H1 (cell line): ENCODE data around the gene ERCC6L. TPM values are rescaled to one million over a fixed set of nuclear protein-coding genes. Genes with fewer than 3 reads are reported as not detected.

Source experiments
- CTCF ChIA-PET: fragments of 300-600 bp; sonication (Branson Sonifier 250); formaldehyde crosslinking; loops from one replicate; lab custom pipeline; 2021; ENCODE audit not compliant: partially characterized antibody; lab: Charles Lee
- POLR2A ChIA-PET: fragments of 300-600 bp; sonication (Branson Sonifier 250); formaldehyde crosslinking; loops from one replicate; lab custom pipeline; 2021; ENCODE audit warnings: inconsistent platforms; ENCODE audit not compliant: partially characterized antibody; lab: Charles Lee
- DNase-seq, 2 experiments: peaks; one replicate each; pipeline versions ENCODE4 v3.0.0 to v3.0.0-alpha.2; 2010 to 2022; ENCODE audit warnings: low spot score in 2 of 2, low read depth in 1 of 2, mixed read lengths in 1 of 2
- FAIRE-seq: peaks from 2 replicates; lab custom pipeline; 2011; peaks lifted over from hg19 to GRCh38; lab: Jason Lieb, UNC
- H2AFZ ChIP-seq: 2 replicates; pipeline ENCODE4 v1.8.1; 2012; ENCODE audit warnings: low read length, inconsistent platforms
- H2AK5ac ChIP-seq: 2 replicates; pipeline ENCODE4 v1.6.1; 2013; ENCODE audit warnings: low read depth, low read length
- H2BK120ac ChIP-seq: replicated peaks from 2 replicates; pipeline ENCODE3; 2013; ENCODE audit warnings: low read depth, low read length, inconsistent platforms
- H2BK12ac ChIP-seq: 2 replicates; pipeline ENCODE4 v1.6.1; 2013; ENCODE audit warnings: low read depth, low read length
- H2BK15ac ChIP-seq: 2 replicates; pipeline ENCODE4 v1.6.1; 2013; ENCODE audit warnings: low read length
- H2BK20ac ChIP-seq: 2 replicates; pipeline ENCODE4 v1.6.1; 2013; ENCODE audit warnings: low read length
- H2BK5ac ChIP-seq: 2 replicates; pipeline ENCODE4 v1.6.1; 2013; ENCODE audit warnings: low read depth, low read length
- H3K14ac ChIP-seq: 2 replicates; pipeline ENCODE4 v1.6.1; 2013; ENCODE audit warnings: inconsistent platforms; ENCODE audit not compliant: insufficient read length
- H3K18ac ChIP-seq: 2 replicates; pipeline ENCODE4 v1.6.1; 2013; ENCODE audit warnings: low read length; ENCODE audit errors: extremely low read depth
- H3K23ac ChIP-seq: 2 replicates; pipeline ENCODE4 v1.6.1; 2013; ENCODE audit warnings: inconsistent platforms; ENCODE audit not compliant: insufficient read length
- H3K23me2 ChIP-seq: 2 replicates; pipeline ENCODE4 v1.6.1; 2013; ENCODE audit warnings: low read depth, low read length
- H3K27ac ChIP-seq: 2 replicates; pipeline ENCODE4 v1.6.1; 2011; ENCODE audit warnings: low read depth, low read length, inconsistent platforms
- H3K27me3 ChIP-seq, 4 experiments: replicated peaks in 1 of 4; 1 replicate in 1 of 4; 2 replicates in 3 of 4; pipeline versions ENCODE4 v1.6.1 to v1.8.1; 2011 to 2013; ENCODE audit warnings: low read length in 3 of 4, mild to moderate bottlenecking in 3 of 4, inconsistent platforms in 2 of 4, mixed read lengths in 2 of 4, moderate library complexity in 1 of 4; ENCODE audit not compliant: control insufficient read depth in 3 of 4, insufficient read depth in 3 of 4; ENCODE audit errors: extremely low read depth in 1 of 4
- H3K36me3 ChIP-seq, 4 experiments: 2 replicates each; pipeline versions ENCODE4 v1.6.1 to v1.8.1; 2011 to 2013; ENCODE audit warnings: mild to moderate bottlenecking in 4 of 4, low read length in 3 of 4, moderate library complexity in 2 of 4, control low read depth in 1 of 4, inconsistent platforms in 1 of 4; ENCODE audit not compliant: insufficient read depth in 4 of 4, control insufficient read depth in 2 of 4
- H3K4ac ChIP-seq: replicated peaks from 2 replicates; pipeline ENCODE3; 2013; ENCODE audit warnings: low read length, low read depth, mixed read lengths, inconsistent platforms; ENCODE audit not compliant: insufficient read length
- H3K4me1 ChIP-seq, 4 experiments: replicated peaks in 1 of 4; 1 replicate in 1 of 4; 2 replicates in 3 of 4; pipeline versions ENCODE4 v1.6.1 to v1.8.1; 2011 to 2013; ENCODE audit warnings: low read length in 3 of 4, inconsistent platforms in 2 of 4, mixed read lengths in 1 of 4; ENCODE audit not compliant: insufficient read depth in 4 of 4, control insufficient read depth in 3 of 4
- H3K4me2 ChIP-seq, 2 experiments: 2 replicates each; pipeline versions ENCODE4 v1.6.1 to v1.8.1; 2011 to 2013; ENCODE audit warnings: low read depth in 2 of 2, low read length in 2 of 2, control low read depth in 1 of 2, inconsistent platforms in 1 of 2, mild to moderate bottlenecking in 1 of 2; ENCODE audit not compliant: insufficient read depth in 1 of 2
- H3K4me3 ChIP-seq, 4 experiments: fragments of 200-600, 300-600 bp in 1 of 4; sonication (generic), shearing (Covaris generic), sonication (Bioruptor Twin) in 1 of 4; 2 replicates each; pipeline versions ENCODE4 v1.5.1 to v1.8.1; 2011 to 2016; ENCODE audit warnings: low read length in 4 of 4, low read depth in 3 of 4, control low read depth in 2 of 4, inconsistent platforms in 2 of 4, mild to moderate bottlenecking in 2 of 4, mixed read lengths in 1 of 4, moderate library complexity in 1 of 4; ENCODE audit not compliant: insufficient read depth in 2 of 4; ENCODE audit errors: extremely low read depth in 1 of 4
- H3K56ac ChIP-seq: replicated peaks from 2 replicates; pipeline ENCODE3; 2013; ENCODE audit warnings: low read depth, mild to moderate bottlenecking, mixed read lengths, low read length, inconsistent platforms; ENCODE audit not compliant: insufficient read length
- H3K79me1 ChIP-seq: 2 replicates; pipeline ENCODE4 v1.6.1; 2013; ENCODE audit warnings: low read depth, low read length, control low read depth
- H3K79me2 ChIP-seq, 2 experiments: 2 replicates each; pipeline versions ENCODE4 v1.6.1 to v1.8.1; 2012 to 2013; ENCODE audit warnings: low read length in 2 of 2, mild to moderate bottlenecking in 2 of 2, inconsistent platforms in 1 of 2; ENCODE audit not compliant: insufficient read depth in 2 of 2, control insufficient read depth in 1 of 2
- H3K9ac ChIP-seq, 4 experiments: replicated peaks in 1 of 4; 1 replicate in 1 of 4; 2 replicates in 3 of 4; pipeline versions ENCODE4 v1.6.1 to v1.8.1; 2011 to 2013; ENCODE audit warnings: low read depth in 3 of 4, low read length in 3 of 4, control low read depth in 2 of 4, mild to moderate bottlenecking in 2 of 4, moderate library complexity in 2 of 4, inconsistent platforms in 1 of 4; ENCODE audit errors: extremely low read depth in 1 of 4
- H3K9me3 ChIP-seq, 2 experiments: 2 replicates each; pipeline versions ENCODE4 v1.6.1 to v1.8.1; 2012 to 2013; ENCODE audit warnings: mild to moderate bottlenecking in 2 of 2, moderate library complexity in 2 of 2, control low read depth in 1 of 2, inconsistent platforms in 1 of 2, low read depth in 1 of 2, low read length in 1 of 2, mixed read lengths in 1 of 2; ENCODE audit not compliant: insufficient read depth in 2 of 2
- H4K20me1 ChIP-seq, 2 experiments: replicated peaks in 1 of 2; 2 replicates each; pipeline versions ENCODE3 to v1.8.1; 2011 to 2013; ENCODE audit warnings: inconsistent platforms in 2 of 2, low read length in 2 of 2, mild to moderate bottlenecking in 1 of 2; ENCODE audit not compliant: insufficient read depth in 2 of 2, control insufficient read depth in 1 of 2
- H4K5ac ChIP-seq: 2 replicates; pipeline ENCODE4 v1.6.1; 2013; ENCODE audit warnings: low read length, low read depth, mixed read lengths, inconsistent platforms; ENCODE audit not compliant: insufficient read length
- H4K8ac ChIP-seq: 2 replicates; pipeline ENCODE4 v1.8.0; 2013; ENCODE audit warnings: mild to moderate bottlenecking, moderate library complexity, low read length, inconsistent platforms; ENCODE audit not compliant: insufficient read depth; ENCODE audit errors: extremely low read depth
- H4K91ac ChIP-seq: replicated peaks from 2 replicates; pipeline ENCODE3; 2013; ENCODE audit warnings: low read length, mixed read lengths, inconsistent platforms; ENCODE audit not compliant: insufficient read length
- EP300 ChIP-seq, 2 experiments: IDR thresholded peaks; 1 replicate in 1 of 2; 2 replicates in 1 of 2; pipeline ENCODE4 v1.6.1; 2011 to 2012; ENCODE audit warnings: low read depth in 2 of 2, low read length in 2 of 2, mild to moderate bottlenecking in 2 of 2, borderline replicate concordance in 1 of 2, inconsistent platforms in 1 of 2, moderate library complexity in 1 of 2
- WGBS, 2 experiments: shearing (Covaris generic) in 1 of 2; methylation state at CpG; one replicate each; pipeline versions ENCODE4 v1.1.6 to v1.1.7; 2013 to 2015; ENCODE audit warnings: low lambda C conversion rate in 2 of 2, mixed read lengths in 2 of 2, inconsistent platforms in 1 of 2, low coverage in 1 of 2, missing lambda C conversion rate in 1 of 2; ENCODE audit not compliant: insufficient replicate concordance in 2 of 2, insufficient coverage in 1 of 2, insufficient read length in 1 of 2; ENCODE audit errors: extremely low coverage in 1 of 2, missing lambda C conversion rate in 1 of 2; 5-methylcytosine and 5-hydroxymethylcytosine counted together
- polyA plus RNA-seq, 7 experiments: library from polyadenylated mRNA; depleted of rRNA in 3 of 7; stranded (reverse) in 5 of 7; unstranded in 2 of 7; fragments of >200 nt in 5 of 7; fragments of 200-250 nt in 2 of 7; gene quantifications; 1 replicate in 5 of 7; 2 replicates in 1 of 7; 4 replicates in 1 of 7; pipeline versions ENCODE4 v1.2.1 to v1.2.3, GENCODE V29; 2011 to 2013; ENCODE audit warnings: missing spikeins in 2 of 7, mixed read lengths in 2 of 7
- total RNA-seq: library from RNA; stranded (reverse); fragmentation: NEBNext Ultra II Directional; extraction: Animal tissue kit (Norgen Biotek cat#: 25700); gene quantifications from 2 replicates; pipeline ENCODE4 v1.2.1, GENCODE V29; 2021

The ERCC6L gene
- total and polyA plus RNA-seq, 2 of the 8 experiments (the other 6 are each of a cell fraction or from before 2014, with no cell fraction given): 4.0 to 23.9 TPM

GRCh38 chrX:72240976-72241375 lies 2.1 kb upstream of the ERCC6L start:
- no peaks in the 10 kb centered on the region; a peak in 1 of 7 replicates for H3K4me1 ChIP-seq
- H2BK20ac ChIP-seq: no peak overlapping the region
- no peak overlapping the region for H2BK15ac ChIP-seq
- H3K27me3 ChIP-seq: no peaks in the 10 kb centered on the region
- no peak overlapping the region for H4K91ac ChIP-seq
- no peak overlapping the region for H2BK120ac ChIP-seq
- no peak overlapping the region for H3K23ac ChIP-seq
- no peak for TF ChIP-seq EP300 (IDR thresholded peaks at IDR 0.05; ENCODE audit: borderline replicate concordance in 1 of 2, low read depth in 2 of 2, low read length in 2 of 2)
- no peak overlapping the region for H2AFZ ChIP-seq
- no peak overlapping the region for H3K18ac ChIP-seq
- H3K4me3 ChIP-seq: no peak overlapping the region
- peaks cover 0 to 5% (median 0%) of the 10 kb centered on the region in 4 experiments; a peak in 1 of 8 replicates for H3K36me3 ChIP-seq
- ChIA-PET CTCF (interaction anchor here (1.1 to 1.4 kb wide), 4 partner anchors 13 to 211 kb away, joined by 3 to 4 read pairs (median 3); partner anchors contain the start of gene RPS4X), POLR2A (interaction anchor here (0.9 to 5.3 kb wide), 4 partner anchors 11 to 60 kb away, joined by 3 to 27 read pairs (median 5); partner anchors contain the start of genes PIN4 and RPS4X)
- no peak for FAIRE-seq
- H3K27ac ChIP-seq: no peak overlapping the region
- no peak overlapping the region for H2BK5ac ChIP-seq
- H3K9me3 ChIP-seq: no peaks in the 10 kb centered on the region
- WGBS, 2 experiments: 92% methylated on average over 3 of the region's 4 CpGs; no CpG with 5 or more reads in 1 of the 2 experiments
- H3K79me1 ChIP-seq: no peaks in the 10 kb centered on the region
- H3K4me2 ChIP-seq: no peak overlapping the region
- H4K5ac ChIP-seq: no peak overlapping the region
- H4K20me1 ChIP-seq: no peaks in the 10 kb centered on the region
- H4K8ac ChIP-seq: no peak overlapping the region
- no peak overlapping the region for H2BK12ac ChIP-seq
- H3K9ac ChIP-seq: no peak overlapping the region
- H3K79me2 ChIP-seq: peaks cover 0 to 14% of the 10 kb centered on the region in 2 experiments; a peak in 2 of 4 replicates
- no peak overlapping the region for H3K56ac ChIP-seq
- no peak for DNase-seq
- no peak overlapping the region for H3K4ac ChIP-seq
- no peak overlapping the region for H3K14ac ChIP-seq
- H2AK5ac ChIP-seq: no peak overlapping the region
- peaks cover 2% of the 10 kb centered on the region; the same call in 1 of the 2 replicates for H3K23me2 ChIP-seq
